NOMO-1 treated with DMSO at 0.1 percent for 48 hours (cell line): ENCODE data around the gene RBM39.
"Not testable (repeated sequence)": the region's sequence is repeated elsewhere in the genome, so short reads cannot be mapped to it uniquely, and the experiment has no call there.

ENCODE experiments used
- DNase-seq: peaks from one replicate; lab custom pipeline; 2025; ENCODE audit not compliant: unreplicated experiment; lab: John Stamatoyannopoulos, UW

Gene RBM39

GRCh38 chr20:35685368-35685767, 56.7 kb downstream of the RBM39 start:
- not testable (repeated sequence) for DNase-seq

DNA sequence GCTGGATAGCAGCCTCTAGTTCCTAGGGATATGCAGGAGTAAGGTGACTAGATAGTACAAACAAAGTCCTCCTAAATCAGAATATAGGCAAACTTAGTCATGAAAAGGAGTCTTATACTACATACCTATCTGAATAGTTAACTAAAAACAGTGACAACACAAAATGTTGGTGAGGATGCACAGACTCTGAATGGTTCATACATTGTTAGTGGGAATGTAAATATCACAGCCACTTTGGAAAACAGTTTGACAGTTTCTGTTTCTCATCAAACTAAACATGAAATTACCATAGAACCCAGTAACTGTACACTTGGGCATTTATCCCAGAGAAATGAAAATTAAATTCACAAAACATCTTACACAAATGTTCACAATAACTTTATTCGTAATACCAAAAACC, 60.1 kb downstream of the RBM39 start:
- DNase-seq = no peak

- DNase-seq = peak; percentile 61
Measured at GRCh38 chr20:35680452-35681183, 61.4 kb downstream of the RBM39 start.

- no peak for DNase-seq
Measured at GRCh38 chr20:35674921-35675320, 67.1 kb downstream of the RBM39 start.

DNA sequence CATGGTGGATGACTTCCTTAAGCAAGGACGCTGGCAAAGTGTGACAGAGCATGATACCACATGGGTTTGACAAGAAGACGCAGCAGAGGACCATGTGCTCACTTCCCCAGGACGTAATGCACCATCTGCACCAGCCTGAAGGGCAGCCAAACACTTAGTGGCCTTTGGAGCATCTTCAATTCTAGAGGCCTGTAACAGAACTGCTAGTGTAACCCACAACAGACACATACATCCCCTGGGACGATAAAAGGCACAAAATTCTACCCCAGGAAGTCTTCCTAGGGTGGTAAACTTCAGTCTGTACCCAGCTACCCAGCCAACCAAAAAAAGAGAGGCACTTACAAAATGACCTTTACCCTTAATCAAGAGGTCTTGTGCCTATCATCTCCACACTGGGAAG, 68.2 kb downstream of the RBM39 start:
- DNase-seq = no peak

DNA sequence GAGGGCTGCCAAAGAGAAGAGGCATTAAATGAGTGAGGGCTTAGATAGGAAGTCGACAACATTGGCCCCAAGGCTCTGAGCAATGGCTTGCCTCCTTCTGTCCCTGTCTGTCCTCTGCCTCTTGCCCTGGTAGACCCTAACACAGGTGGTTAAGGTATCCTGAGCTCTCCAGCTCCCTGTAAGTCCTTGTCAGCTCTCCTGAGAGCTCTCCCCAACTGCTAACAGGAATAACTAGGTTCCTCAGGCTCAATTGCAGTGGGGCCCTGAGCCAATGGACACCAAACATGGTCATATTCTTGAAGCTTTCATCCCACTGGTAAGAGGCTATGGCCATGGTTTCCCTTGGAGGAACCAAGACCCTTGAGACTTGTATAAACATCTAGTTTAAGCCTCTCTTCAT, 72.4 kb downstream of the RBM39 start:
- no peak for DNase-seq

DNA sequence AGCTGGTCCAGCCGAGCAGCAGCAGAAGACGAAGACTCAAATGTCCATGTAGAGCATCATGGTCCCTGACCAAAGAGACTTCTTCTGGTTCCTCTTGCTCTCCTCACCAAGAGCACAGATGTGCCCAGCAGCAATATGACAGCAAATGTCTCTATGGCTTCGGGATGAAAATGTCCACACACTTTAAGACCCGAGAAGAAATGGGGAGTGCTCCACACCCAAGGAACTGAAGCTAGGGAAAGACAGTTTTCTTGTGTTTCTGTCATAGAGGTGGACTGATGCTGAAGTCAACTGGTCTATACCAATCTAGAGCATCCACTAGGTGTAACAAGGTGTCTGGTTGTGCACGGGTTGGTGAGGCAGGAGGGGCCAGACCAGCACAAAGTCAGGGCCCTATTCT, 72.8 kb downstream of the RBM39 start:
- no peak for DNase-seq

DNA sequence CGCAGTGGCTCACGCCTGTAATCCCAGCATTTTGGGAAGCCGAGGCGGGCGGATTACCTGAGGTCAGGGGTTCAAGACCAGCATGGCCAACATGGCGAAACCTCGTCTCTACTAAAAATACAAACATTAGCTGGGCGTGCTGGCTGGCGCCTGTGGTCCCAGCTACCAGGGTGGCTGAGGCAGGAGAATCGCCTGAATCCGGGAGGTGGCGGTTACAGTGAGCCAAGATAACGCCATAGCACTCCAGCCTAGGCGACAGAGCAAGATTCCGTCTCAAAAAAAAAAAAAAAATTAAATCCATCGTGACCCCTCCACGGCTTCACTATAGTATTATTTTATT, 76.1 kb downstream of the RBM39 start:
- no peak for DNase-seq

GRCh38 chr20:35664466-35665206, 77.4 kb downstream of the RBM39 start, which contains the start of the genes CPNE1 and RBM12:
CPNE1 (minus strand) TSS chr20:35664900; CDS start chr20:35632923, 31,977 bp downstream.
RBM12 (minus strand) TSS chr20:35664900; CDS start chr20:35655322, 9,578 bp downstream.
- DNase-seq = peak; percentile 91

- DNase-seq = peak; percentile 50
Measured at GRCh38 chr20:35663516-35664465, 78.3 kb downstream of the RBM39 start.

- DNase-seq = no peak
Measured at GRCh38 chr20:35662551-35662950, 79.5 kb downstream of the RBM39 start.

GRCh38 chr20:35661908-35662307, 80.2 kb downstream of the RBM39 start:
- DNase-seq = no peak

GRCh38 chr20:35661053-35661452, 81.0 kb downstream of the RBM39 start:
- DNase-seq = no peak

DNA sequence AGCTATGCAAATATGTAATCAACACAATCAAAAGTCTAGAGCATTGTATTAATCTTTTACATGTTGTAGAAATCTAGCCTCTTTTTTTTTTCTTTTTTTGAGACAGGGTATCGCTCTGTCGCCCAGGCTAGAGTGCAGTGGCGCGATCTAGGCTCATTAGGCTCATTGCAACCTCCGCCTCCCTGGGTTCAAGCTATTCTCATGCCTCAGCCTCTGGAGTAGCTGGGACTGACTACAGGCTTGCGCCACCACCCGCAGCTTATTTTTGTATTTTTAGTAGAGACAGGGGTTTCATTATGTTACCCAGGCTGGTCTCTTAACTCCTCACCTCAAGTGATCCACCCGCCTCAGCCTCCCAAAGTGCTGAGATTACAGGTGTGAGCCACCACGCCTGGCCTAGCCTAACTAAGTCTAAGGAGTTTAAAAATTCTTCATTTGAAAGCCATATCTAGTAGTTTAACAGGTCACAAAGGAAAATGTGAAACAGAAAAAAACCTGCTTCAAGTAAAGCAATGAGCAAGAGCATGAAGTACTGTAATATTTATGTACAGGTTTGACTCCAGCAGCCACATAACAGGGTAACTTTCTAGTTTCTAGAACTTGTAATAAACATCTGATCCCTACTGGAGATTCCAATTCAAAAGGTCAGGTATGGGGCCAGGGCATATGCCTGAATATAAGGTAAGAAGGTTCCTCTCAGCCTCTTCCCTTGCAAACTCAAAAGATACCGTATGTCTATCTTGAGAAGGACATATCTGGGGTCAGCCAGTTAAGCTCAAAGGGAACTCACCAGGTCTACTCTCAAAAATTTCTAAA, 81.7 kb downstream of the RBM39 start:
- DNase-seq = no peak

GRCh38 chr20:35657271-35657670, 84.8 kb downstream of the RBM39 start:
- DNase-seq = no peak

DNA sequence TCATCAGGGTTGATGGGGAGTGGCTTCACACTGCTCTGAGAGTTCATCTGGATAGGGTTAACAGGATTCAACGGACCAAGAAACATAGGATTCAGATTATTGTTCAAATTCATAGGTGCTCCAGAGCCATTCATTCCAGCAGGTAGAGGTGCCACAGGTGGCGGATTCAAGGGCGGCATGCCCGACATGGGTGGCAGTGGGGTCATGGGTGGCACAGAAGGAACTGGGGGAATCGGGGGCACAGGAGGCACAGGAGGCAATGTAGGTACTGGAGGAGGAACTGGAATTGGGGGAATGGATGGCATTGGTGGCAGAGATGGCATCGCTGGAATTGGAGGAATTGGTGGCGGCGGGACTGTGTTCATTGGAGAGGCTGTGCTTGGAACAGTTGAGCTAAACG, 87.6 kb downstream of the RBM39 start:
- DNase-seq = no peak

DNA sequence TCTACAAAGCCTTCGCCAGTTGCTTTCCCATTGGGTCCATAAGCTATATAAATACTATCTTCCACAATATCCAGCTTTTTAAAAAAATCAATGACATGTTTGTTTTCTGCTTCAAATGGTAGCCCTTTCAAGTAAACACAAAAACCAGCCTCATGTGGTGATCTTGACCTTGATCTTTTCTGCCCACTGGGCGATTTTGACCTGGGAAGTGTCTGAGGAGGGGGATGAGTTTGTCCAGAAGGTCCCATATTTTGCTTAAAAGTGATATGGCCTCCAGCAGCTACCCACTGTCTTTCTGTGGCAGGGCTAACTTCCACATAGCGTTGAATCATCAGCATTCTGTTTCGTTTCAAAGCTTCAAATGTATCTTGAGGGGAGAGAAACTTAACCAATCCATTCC, 88.2 kb downstream of the RBM39 start:
- no peak for DNase-seq
